Spleen (tissue), 7 donors: ENCODE results near the gene SIK1.

Source experiments
- POLR2A ChIP-seq, 3 donors: fragments of 450-650 bp; IDR thresholded peaks; one replicate each; pipeline ENCODE4 v1.5.1; 2017; ENCODE audit warnings: antibody characterized with exemption in 3 of 3, mild to moderate bottlenecking in 1 of 3
- TF ChIP-seq, protein P1 (sequence below), 11 experiments: fragments of 200-600 bp in 7 of 11; fragments of 450-650 bp in 4 of 11; sonication (generic) in 4 of 11; IDR thresholded peaks in 8 of 11; conservative IDR thresholded peaks in 3 of 11; 1 replicate in 7 of 11; 2 replicates in 4 of 11; pipeline versions ENCODE4 v1.4.0 to v1.8.0; 2016 to 2021; ENCODE audit warnings: antibody characterized with exemption in 11 of 11, inconsistent platforms in 4 of 11, mild to moderate bottlenecking in 1 of 11
- donor health status: DM: no; HTN: no; CAD: no; lungs with moderate emphysema.
- donor health status: DM: no; HTN: no; CAD: no.
- donor health status: DM: no; HTN: no; CAD: no.

DNA sequence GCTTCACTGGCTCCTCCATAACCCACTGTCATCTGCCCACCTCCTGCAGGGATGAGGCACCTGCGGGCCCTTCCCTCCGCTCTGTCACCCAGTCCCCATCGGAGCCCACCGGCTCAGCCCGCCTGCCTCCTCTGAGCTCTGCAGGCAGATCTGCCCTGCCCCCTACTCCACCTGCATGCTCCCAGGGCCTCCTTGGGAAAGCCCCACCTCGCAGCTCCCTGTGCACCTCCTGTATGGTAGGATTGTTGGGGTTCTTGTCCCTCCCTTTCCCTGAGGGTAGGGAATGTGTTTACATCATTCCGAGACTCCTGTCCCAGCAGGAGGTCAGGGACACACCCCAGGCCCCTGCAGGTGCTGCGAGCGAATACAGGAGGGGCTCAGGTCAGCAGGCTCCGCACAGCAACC is 50.5 kb downstream of the SIK1 start:
- no peak for TF ChIP-seq POLR2A (IDR thresholded peaks at IDR 0.05)
- TF ChIP-seq, protein P1, sequence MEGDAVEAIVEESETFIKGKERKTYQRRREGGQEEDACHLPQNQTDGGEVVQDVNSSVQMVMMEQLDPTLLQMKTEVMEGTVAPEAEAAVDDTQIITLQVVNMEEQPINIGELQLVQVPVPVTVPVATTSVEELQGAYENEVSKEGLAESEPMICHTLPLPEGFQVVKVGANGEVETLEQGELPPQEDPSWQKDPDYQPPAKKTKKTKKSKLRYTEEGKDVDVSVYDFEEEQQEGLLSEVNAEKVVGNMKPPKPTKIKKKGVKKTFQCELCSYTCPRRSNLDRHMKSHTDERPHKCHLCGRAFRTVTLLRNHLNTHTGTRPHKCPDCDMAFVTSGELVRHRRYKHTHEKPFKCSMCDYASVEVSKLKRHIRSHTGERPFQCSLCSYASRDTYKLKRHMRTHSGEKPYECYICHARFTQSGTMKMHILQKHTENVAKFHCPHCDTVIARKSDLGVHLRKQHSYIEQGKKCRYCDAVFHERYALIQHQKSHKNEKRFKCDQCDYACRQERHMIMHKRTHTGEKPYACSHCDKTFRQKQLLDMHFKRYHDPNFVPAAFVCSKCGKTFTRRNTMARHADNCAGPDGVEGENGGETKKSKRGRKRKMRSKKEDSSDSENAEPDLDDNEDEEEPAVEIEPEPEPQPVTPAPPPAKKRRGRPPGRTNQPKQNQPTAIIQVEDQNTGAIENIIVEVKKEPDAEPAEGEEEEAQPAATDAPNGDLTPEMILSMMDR (IDR thresholded peaks at IDR 0.05 in 8 of 11, conservative IDR thresholded peaks at IDR 0.05 in 3 of 11) = no peak
